H1 (cell line): ENCODE measurements around the gene TEAD4. TPM values are rescaled to one million over a fixed set of nuclear protein-coding genes. Genes with fewer than 3 reads are reported as not detected.

Experiments
- CTBP2 ChIP-seq: IDR thresholded peaks from 2 replicates; pipeline ENCODE4 v1.7.0; 2011; ENCODE audit warnings: borderline replicate concordance, mild to moderate bottlenecking, moderate library complexity, mixed read lengths, low read length; ENCODE audit not compliant: insufficient read depth, insufficient read length
- NRF1 ChIP-seq: IDR thresholded peaks from 2 replicates; pipeline ENCODE4 v1.6.1; 2011; ENCODE audit warnings: mild to moderate bottlenecking, low read depth, low read length, improper control_type of control experiment
- POLR2A ChIP-seq, 2 experiments: IDR thresholded peaks; 1 replicate in 1 of 2; 2 replicates in 1 of 2; pipeline ENCODE4 v1.6.1; 2011; ENCODE audit warnings: low read depth in 2 of 2, low read length in 2 of 2, mild to moderate bottlenecking in 2 of 2; ENCODE audit errors: control extremely low read depth in 1 of 2
- POLR2AphosphoS5 ChIP-seq: IDR thresholded peaks from 2 replicates; pipeline ENCODE4 v1.6.1; 2011; ENCODE audit warnings: low read depth, low read length
- polyA plus RNA-seq, 7 experiments: library from polyadenylated mRNA; depleted of rRNA in 3 of 7; stranded (reverse) in 5 of 7; unstranded in 2 of 7; fragments of >200 nt in 5 of 7; fragments of 200-250 nt in 2 of 7; gene quantifications; 1 replicate in 5 of 7; 2 replicates in 1 of 7; 4 replicates in 1 of 7; pipeline versions ENCODE4 v1.2.1 to v1.2.3, GENCODE V29; 2011 to 2013; ENCODE audit warnings: missing spikeins in 2 of 7, mixed read lengths in 2 of 7
- total RNA-seq: library from RNA; stranded (reverse); fragmentation: NEBNext Ultra II Directional; extraction: Animal tissue kit (Norgen Biotek cat#: 25700); gene quantifications from 2 replicates; pipeline ENCODE4 v1.2.1, GENCODE V29; 2021
- TF ChIP-seq, protein P1 (sequence below): IDR thresholded peaks from 2 replicates; pipeline ENCODE4 v1.6.1; 2012; ENCODE audit warnings: inconsistent platforms

TEAD4 gene
- total and polyA plus RNA-seq, 2 of the 8 experiments (the other 6 are each of a cell fraction or from before 2014, with no cell fraction given), result 56.7 to 116 TPM

DNA sequence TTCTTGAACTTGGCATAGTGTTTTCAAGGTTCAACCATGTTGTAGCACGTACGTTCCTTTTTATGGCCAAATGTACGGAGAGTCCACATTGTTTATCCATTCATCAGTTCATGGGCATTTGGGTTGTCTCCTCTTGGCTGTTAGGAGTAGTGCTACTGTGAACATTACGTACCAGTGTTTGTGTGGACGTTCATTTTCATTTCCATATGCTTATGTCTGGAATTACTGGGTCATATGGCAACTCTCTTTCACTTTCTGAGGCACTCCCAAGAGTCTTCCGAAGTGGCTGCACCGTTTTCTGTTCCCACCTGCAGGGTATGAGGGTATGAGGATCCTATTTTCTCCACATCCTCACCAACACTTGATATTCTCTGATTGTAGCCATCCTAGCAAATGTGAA, 68.9 kb downstream of the TEAD4 start (continued):
- no peak for TF ChIP-seq CTBP2
- TF ChIP-seq NRF1, result no peak
- TF ChIP-seq, protein P1, sequence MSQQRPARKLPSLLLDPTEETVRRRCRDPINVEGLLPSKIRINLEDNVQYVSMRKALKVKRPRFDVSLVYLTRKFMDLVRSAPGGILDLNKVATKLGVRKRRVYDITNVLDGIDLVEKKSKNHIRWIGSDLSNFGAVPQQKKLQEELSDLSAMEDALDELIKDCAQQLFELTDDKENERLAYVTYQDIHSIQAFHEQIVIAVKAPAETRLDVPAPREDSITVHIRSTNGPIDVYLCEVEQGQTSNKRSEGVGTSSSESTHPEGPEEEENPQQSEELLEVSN, result no peak
- no peak for TF ChIP-seq POLR2A (IDR thresholded peaks at IDR 0.05; ENCODE audit: control extremely low read depth in 1 of 2, low read depth in 2 of 2, low read length in 2 of 2)
- TF ChIP-seq POLR2AphosphoS5, result no peak
